NCI-H524 (cell line): Measurements from ENCODE around the gene HRCT1.
"Not testable (repeated sequence)": the region's sequence is repeated elsewhere in the genome, so short reads cannot be mapped to it uniquely, and the experiment has no call there.

Source experiments
- DNase-seq, 2 experiments: peaks; one replicate each; lab custom pipeline; 2025; lab: John Stamatoyannopoulos, UW

The HRCT1 gene

GRCh38 chr9:35917261-35917660, 11.3 kb downstream of the HRCT1 start:
- no peak for DNase-seq

GRCh38 chr9:35918780-35919179, 12.8 kb downstream of the HRCT1 start:
- no peak for DNase-seq

GRCh38 chr9:35919212-35920008, 13.4 kb downstream of the HRCT1 start:
- no peak for DNase-seq

- peak in 1 of 2 experiments; percentile 44 for DNase-seq
Measured at GRCh38 chr9:35920051-35920620, 14.1 kb downstream of the HRCT1 start.

- DNase-seq, result no peak
Measured at GRCh38 chr9:35923598-35923926, 17.6 kb downstream of the HRCT1 start.

- no peak for DNase-seq
Measured at GRCh38 chr9:35923927-35924763, 18.1 kb downstream of the HRCT1 start.

- DNase-seq, result no peak
Measured at GRCh38 chr9:35928591-35929452, 22.8 kb downstream of the HRCT1 start.

- DNase-seq, result no peak
Measured at GRCh38 chr9:35929453-35929718, 23.4 kb downstream of the HRCT1 start.

GRCh38 chr9:35930521-35930920, 24.5 kb downstream of the HRCT1 start:
- DNase-seq, result no peak

- no peak for DNase-seq
Measured at GRCh38 chr9:35930989-35931388, 25.0 kb downstream of the HRCT1 start.

GRCh38 chr9:35932735-35933134, 26.7 kb downstream of the HRCT1 start:
- DNase-seq, result no peak

- DNase-seq, result no peak
Measured at GRCh38 chr9:35933550-35934067, 27.6 kb downstream of the HRCT1 start.

GRCh38 chr9:35934069-35934468, 28.1 kb downstream of the HRCT1 start:
- not testable (repeated sequence) for DNase-seq

GRCh38 chr9:35935261-35935660, 29.3 kb downstream of the HRCT1 start:
- no peak for DNase-seq

- DNase-seq, result no peak
Measured at GRCh38 chr9:35935755-35936509, 29.9 kb downstream of the HRCT1 start.

- no peak for DNase-seq
Measured at GRCh38 chr9:35937227-35937626, 31.2 kb downstream of the HRCT1 start.

GRCh38 chr9:35938474-35939356, 32.7 kb downstream of the HRCT1 start:
- DNase-seq, result no peak

GRCh38 chr9:35939679-35940250, 33.8 kb downstream of the HRCT1 start:
- no peak for DNase-seq

- peak in 1 of 2 experiments; percentile 44 for DNase-seq
Measured at GRCh38 chr9:35940458-35941407, 34.7 kb downstream of the HRCT1 start.
